ENCODE data around the gene VGLL3.

- TF ChIP-seq CTCF (conservative IDR thresholded peaks at IDR 0.05; ENCODE audit: low read depth in 2 of 2) (no peak), EZH2phosphoT487 (IDR thresholded peaks at IDR 0.05; ENCODE audit: unreplicated experiment) (no peak), POLR2AphosphoS5 (IDR thresholded peaks at IDR 0.05; ENCODE audit: low read depth) (no peak), REST (IDR thresholded peaks at IDR 0.05; ENCODE audit: unreplicated experiment) (no peak), EZH2 (IDR thresholded peaks at IDR 0.05; ENCODE audit: low read depth, unreplicated experiment) (no peak)
- TF ChIP-seq, protein P1, sequence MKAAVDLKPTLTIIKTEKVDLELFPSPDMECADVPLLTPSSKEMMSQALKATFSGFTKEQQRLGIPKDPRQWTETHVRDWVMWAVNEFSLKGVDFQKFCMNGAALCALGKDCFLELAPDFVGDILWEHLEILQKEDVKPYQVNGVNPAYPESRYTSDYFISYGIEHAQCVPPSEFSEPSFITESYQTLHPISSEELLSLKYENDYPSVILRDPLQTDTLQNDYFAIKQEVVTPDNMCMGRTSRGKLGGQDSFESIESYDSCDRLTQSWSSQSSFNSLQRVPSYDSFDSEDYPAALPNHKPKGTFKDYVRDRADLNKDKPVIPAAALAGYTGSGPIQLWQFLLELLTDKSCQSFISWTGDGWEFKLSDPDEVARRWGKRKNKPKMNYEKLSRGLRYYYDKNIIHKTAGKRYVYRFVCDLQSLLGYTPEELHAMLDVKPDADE (IDR thresholded peaks at IDR 0.05): no peak
Measured at GRCh38 chr3:86950717-86951116, 40.2 kb downstream of the VGLL3 start.

Measured in GM23338 (cell line).